ENCODE data around the gene STRA6. TPM values are rescaled to one million over a fixed set of nuclear protein-coding genes. Genes with fewer than 3 reads are reported as not detected.
A peak's percentile ranks its signal among the peaks of the same experiment; 100 is the strongest.

The STRA6 gene
- total RNA-seq, 1 donor from 2014 or later: not detected

- Histone ChIP-seq H3K27me3 (no peaks in the 10 kb centered on the region), H3K36me3 (no peaks in the 10 kb centered on the region), H3K4me3 (no peak overlapping the region), H3K27ac (no peak overlapping the region), H3K4me1 (peaks cover 13% of the 10 kb centered on the region), H3K9me3 (no peaks in the 10 kb centered on the region)
- no peak for TF ChIP-seq CTCF (IDR thresholded peaks at IDR 0.05)
- ATAC-seq (no peak), DNase-seq (no peak)
- intact Hi-C loops (cut with DNase I): no loop called here
These were observed 9.8 kb downstream of the STRA6 start for GRCh38 chr15:74192751-74193150.

DNA sequence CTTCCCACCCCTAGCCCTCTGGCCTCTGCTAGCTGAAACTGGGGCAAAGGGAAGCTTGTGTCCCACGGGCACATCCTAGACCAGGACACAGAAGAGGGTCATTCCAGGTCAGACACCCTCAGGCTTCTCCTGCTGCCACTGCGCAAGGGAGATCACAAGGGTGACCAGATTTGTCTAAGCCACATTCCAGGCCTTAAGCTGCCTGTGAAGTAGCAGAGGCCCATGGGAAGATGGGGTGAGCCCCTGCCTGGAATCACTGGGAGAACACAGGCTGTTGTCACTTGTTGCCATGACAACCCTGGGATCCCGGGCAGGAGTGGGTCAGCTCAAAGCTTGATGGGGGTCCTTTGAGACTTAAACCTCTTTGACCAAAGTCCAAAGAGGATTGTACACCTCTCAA is 10.8 kb downstream of the STRA6 start:
- DNase-seq: no peak
- Histone ChIP-seq H3K4me3 (no peak overlapping the region), H3K4me1 (peaks cover 13% of the 10 kb centered on the region), H3K27ac (no peak overlapping the region), H3K9me3 (no peaks in the 10 kb centered on the region), H3K36me3 (no peaks in the 10 kb centered on the region), H3K27me3 (no peaks in the 10 kb centered on the region)
- intact Hi-C loops (cut with DNase I): no loop called here
- no peak for TF ChIP-seq CTCF (IDR thresholded peaks at IDR 0.05)
- ATAC-seq: no peak

DNA sequence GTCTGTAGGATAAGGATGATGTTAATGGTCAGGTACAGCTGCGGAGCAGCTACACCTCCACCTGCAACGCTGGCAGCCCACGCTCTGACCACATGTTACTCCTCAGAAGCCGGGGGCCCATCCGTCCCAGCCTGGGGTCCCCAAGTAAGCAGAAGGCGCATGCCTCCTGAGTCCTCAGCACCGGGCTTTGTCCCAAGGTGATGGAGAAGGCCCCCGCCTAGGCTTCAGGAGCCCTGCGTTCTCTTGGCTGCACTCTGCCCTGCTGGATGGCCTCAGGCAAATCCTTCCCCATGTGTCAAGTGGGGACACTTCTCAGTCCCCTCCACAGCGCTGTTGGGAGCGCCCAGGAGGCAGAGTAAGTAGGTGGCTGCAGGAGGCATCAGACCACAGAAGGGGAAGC is 14.4 kb downstream of the STRA6 start:
- H3K9me3 ChIP-seq: no peaks in the 10 kb centered on the region
- no peak overlapping the region for H3K27ac ChIP-seq
- H3K36me3 ChIP-seq: no peaks in the 10 kb centered on the region
- no peak for DNase-seq
- no peak for TF ChIP-seq CTCF (IDR thresholded peaks at IDR 0.05)
- H3K27me3 ChIP-seq: no peaks in the 10 kb centered on the region
- no peak overlapping the region for H3K4me3 ChIP-seq
- no peaks in the 10 kb centered on the region for H3K4me1 ChIP-seq
- ATAC-seq: no peak
- intact Hi-C loops (cut with DNase I): no loop called here

DNA sequence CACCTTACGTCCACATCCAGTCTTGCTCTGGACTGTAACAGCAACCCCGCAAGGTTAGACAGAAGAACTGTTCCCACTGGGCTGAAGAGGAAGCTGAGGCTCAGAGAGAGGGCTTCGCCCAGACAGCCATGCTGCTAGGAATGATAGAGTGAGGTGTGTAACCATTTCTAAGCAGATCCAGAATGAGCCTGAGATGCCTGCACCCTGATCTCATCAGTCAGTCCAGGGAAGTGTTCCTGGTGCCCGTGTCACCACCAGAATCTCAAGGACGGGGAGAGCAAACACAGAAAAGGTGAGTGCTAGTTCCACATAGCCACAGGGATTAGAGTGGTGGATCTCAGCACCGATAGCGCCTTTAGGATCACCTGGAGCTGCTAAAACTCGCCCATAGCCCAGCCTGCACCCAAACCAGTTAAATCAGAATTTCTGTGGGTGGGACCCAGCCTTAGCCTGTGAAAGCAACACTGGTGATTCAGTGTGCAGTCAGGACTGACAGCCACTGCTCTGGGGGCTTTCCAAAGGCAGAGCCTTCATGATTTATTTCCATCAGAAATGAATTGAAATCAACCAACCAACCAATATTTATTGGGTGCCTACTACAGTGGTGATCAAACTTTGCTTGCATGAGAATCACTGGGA is 16.8 kb downstream of the STRA6 start:
- intact Hi-C loops (cut with DNase I): no loop called here
- no peak for TF ChIP-seq CTCF (IDR thresholded peaks at IDR 0.05)
- H3K9me3 ChIP-seq: no peaks in the 10 kb centered on the region
- H3K36me3 ChIP-seq: no peaks in the 10 kb centered on the region
- no peak overlapping the region for H3K27ac ChIP-seq
- ATAC-seq: no peak
- H3K4me3 ChIP-seq: no peak overlapping the region
- H3K4me1 ChIP-seq: no peaks in the 10 kb centered on the region
- DNase-seq: no peak
- H3K27me3 ChIP-seq: no peaks in the 10 kb centered on the region

DNA sequence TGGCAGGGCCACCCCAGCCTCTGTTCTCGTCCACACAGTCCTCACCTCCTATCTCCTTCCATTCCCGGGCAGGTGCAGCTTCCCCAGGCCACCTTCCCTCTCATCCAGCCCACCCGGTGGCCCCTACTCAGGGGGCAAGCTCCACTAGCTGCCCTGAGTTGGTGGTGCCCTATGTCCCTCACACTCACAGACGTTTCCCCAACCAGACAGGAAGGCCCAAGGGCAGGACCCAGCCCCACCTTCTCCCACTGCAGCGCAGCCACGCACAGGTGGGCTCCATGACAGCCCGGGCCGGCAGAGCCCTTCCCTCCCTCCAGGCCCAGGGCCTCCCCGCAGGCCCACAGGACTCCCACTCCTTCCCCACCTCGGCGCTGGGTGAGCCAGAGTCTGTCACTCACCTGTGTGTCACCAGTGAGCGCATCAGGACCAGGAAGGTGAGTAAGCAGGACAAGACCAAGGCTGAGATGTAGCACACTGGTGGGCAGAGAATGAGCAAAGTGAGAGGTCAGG is 17.9 kb downstream of the STRA6 start:
- H3K4me3 ChIP-seq: no peak overlapping the region
- H3K4me1 ChIP-seq: peaks cover 4% of the 10 kb centered on the region
- no peak for TF ChIP-seq CTCF (IDR thresholded peaks at IDR 0.05)
- ATAC-seq (no peak), DNase-seq (no peak)
- H3K27me3 ChIP-seq: no peaks in the 10 kb centered on the region
- H3K27ac ChIP-seq: no peak overlapping the region
- no peaks in the 10 kb centered on the region for H3K36me3 ChIP-seq
- intact Hi-C loops (cut with DNase I): no loop called here
- H3K9me3 ChIP-seq: no peaks in the 10 kb centered on the region

- H3K4me1 ChIP-seq: peaks cover 11% of the 10 kb centered on the region
- no peaks in the 10 kb centered on the region for H3K9me3 ChIP-seq
- no peak overlapping the region for H3K27ac ChIP-seq
- H3K4me3 ChIP-seq: no peak overlapping the region
- ATAC-seq: no peak
- peak; percentile 38 for DNase-seq
- H3K36me3 ChIP-seq: no peaks in the 10 kb centered on the region
- intact Hi-C loops (cut with DNase I): no loop called here
- H3K27me3 ChIP-seq: no peaks in the 10 kb centered on the region
- no peak for TF ChIP-seq CTCF (IDR thresholded peaks at IDR 0.05)
These were observed 20.5 kb downstream of the STRA6 start for GRCh38 chr15:74182131-74182530.
